SK-MEL-5 (cell line): ENCODE data around the gene RXYLT1. TPM values are rescaled to one million over a fixed set of nuclear protein-coding genes. Genes with fewer than 3 reads are reported as not detected.

Source experiments
- DNase-seq: peaks from one replicate; pipeline ENCODE4 v3.0.0-alpha.2; 2016; ENCODE audit warnings: low read depth, low spot score
- in situ Hi-C: cut with HindIII; loops from 2 replicates; pipeline ENCODE4 v1.10.0; 2016; ENCODE audit warnings: low sequenced_read_pairs, high pct_unique_total_duplicates, low pct_unique_long_range_greater_than_20kb
- total RNA-seq: library from RNA; depleted of rRNA; stranded (reverse); fragments of >200 nt; shearing (Covaris generic); gene quantifications from 2 replicates; pipeline ENCODE4 v1.2.3, GENCODE V29; 2014

Gene RXYLT1
- total RNA-seq, 1 experiment from 2014 or later = 88.5 TPM

DNA sequence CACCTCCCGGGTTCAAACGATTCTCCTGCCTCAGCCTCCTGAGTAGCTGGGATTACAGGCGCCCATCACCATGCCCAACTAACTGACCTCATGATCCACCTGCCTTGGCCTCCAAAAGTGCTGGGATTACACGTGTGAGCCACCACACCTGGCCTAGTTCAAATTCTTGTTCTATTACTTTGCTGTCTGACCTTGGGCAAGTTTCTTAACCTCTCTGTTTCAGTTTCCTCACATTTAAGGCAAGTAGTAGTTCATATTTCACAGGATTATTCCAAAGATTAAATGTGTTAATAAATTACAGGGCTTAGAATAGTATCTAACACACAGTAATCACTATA is 10.9 kb downstream of the RXYLT1 start:
- no peak for DNase-seq
- in situ Hi-C loops = no loop called here

DNA sequence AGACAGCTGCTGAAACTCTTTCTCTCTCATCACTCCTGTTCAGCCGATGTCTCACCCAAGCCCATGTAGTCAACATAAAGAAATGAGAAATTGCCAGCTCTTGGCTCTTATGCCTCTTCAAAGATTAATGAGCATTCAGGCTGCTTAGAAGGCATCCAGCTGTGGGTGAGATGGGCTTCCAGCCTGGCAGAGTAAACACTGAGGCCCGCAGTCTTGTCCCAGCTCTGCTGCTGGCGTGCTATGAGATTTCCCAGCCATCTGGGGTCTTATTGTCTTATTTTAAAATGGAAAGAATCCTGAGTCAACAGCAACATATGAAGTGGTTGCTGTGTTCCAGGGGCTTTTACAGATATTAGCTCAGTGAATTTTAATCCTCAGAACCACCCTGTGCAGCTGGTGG is 12.6 kb downstream of the RXYLT1 start:
- in situ Hi-C loops = no loop called here

DNA sequence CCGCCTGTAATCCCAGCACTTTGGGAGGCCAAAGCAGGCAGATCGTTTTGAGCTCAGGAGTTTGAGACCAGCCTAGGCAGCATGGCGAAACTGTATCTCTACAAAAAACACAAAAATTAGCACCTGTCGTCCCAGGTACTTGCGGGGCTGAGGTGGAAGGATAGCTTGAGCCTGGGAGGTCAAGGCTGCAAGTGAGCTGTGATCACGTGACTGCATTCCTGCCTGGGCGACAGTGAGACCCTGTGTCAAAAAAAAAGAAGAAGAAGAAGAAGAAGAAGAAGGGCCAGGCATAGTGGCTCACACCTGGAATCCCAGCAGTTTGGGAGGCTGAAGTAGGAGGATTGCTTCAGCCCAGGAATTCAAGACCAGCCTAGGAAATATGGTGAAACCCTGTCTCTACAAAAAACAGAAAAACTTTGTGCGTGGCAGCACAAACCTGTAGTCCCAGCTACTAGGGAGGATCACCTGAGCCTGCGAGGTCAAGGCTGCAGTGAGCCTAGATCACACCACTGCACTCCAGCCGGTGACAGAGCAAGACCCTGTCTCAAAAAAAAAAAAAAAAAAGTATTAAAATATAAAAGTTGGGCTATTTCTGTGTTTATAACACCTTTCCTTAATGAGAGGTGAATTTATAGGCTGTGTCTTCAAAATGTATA is 15.5 kb downstream of the RXYLT1 start:
- no peak for DNase-seq
- in situ Hi-C loops = no loop called here

More for the DNA sequence above, 12.6 kb downstream of the RXYLT1 start:
- DNase-seq = no peak

DNA sequence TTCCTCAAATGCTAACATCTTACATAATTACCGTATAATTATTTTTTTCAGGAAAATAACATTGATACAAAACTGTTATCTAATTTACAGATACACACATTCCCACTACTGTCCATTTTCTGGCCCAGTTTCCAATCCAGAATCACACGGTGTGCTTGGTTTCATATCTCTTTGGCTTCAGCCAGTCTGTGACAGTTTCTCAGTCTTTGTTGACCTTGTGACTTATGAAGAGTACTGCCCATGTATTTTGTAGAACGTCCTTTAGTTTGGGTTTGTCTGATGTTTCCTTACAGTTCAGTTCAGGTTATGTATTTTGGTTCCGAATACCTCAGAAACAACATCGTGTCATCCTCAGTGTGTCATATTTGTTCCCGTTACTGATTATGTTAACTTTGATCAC is 16.2 kb downstream of the RXYLT1 start:
- in situ Hi-C loops = no loop called here
- DNase-seq = no peak

DNA sequence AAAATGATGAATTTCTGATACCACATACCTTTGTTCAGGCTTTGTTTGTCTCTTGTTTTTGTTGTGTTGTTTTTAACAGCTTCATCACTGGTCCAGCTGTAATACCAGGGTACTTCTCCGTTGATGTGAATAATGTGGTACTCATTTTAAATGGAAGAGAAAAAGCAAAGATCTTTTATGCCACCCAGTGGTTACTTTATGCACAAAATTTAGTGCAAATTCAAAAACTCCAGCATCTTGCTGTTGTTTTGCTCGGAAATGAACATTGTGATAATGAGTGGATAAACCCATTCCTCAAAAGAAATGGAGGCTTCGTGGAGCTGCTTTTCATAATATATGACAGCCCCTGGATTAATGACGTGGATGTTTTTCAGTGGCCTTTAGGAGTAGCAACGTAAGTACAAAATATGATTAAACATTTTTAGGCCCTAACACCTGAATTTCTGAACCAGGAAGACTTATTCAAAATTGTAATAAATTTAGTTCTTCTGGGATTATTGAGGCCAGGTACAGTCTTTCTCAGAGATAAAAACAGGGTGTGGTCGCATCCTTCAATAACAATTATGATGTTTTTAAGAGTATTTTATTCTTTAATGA is 22.4 kb downstream of the RXYLT1 start:
- DNase-seq = peak; percentile 68
- in situ Hi-C loops = loop anchor here (25.0 kb wide), 2 partner anchors 390 to 460 kb away; no protein-coding TSS in a partner anchor

DNA sequence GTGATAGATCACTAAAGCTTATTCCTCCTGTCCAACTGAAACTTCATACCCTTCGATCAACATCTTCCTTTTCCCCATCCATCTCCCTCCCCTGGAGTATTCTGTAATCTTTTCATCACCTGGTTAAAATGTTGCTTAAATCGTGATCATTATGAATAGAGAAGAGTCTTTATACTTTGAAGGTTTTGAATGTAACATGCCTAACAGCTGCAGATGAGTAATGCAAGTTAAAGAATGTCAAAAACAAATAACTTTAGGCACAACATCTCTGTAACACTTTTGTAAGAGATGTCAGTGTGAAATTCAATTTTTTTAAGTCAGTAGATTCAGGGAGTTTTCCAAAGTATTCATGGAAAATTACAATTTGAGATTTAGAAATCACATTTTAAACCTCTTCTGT is 25.0 kb downstream of the RXYLT1 start:
- DNase-seq = no peak
- in situ Hi-C loops = loop anchor here (25.0 kb wide), 2 partner anchors 392 to 458 kb away; no protein-coding TSS in a partner anchor

DNA sequence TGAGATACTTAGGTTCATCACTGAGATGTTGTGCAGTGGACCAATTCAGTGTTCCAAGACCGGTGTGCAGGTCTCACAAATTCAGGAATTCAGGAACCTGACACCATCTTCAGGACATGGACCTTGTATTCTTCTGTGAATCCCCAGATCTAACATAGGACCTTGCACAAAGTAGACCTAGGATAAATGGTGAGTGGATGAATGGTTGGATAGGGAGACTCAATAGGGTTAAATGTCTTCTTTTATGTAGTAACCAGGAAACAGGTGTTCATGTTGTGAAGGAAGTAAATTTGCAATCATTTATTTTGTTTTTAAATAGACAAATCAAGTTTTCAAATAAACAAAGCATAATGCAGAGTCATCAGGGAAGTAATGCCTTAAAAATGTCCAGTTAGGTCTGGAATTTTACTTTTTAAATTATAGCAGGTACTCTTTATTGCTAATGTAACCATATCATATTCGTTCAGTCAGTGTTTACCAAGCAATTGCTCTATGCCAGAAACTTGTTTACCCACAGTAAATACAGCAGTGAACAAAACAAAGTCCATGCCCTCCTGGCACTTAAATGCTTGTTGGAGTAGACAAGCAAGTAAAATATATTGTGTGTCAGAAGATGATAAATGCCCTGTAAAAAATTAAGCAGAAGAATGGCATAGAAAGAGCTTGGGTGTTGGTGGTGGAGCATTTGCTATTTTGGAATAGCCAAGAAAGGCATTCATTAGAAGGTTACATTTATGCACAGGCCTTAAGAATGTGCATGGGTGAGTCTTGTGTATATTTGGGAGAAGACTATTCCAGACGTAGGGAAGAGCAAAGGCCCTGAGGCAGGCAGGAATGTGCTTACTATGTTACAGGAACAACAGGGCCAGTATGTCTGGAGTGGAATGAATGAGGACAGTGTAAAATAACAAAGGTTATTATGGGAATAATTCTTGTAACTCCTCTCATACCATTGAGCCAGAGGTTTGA is 26.3 kb downstream of the RXYLT1 start:
- in situ Hi-C loops = loop anchor here (25.0 kb wide), 2 partner anchors 394 to 456 kb away; no protein-coding TSS in a partner anchor
- peak; percentile 54 for DNase-seq

DNA sequence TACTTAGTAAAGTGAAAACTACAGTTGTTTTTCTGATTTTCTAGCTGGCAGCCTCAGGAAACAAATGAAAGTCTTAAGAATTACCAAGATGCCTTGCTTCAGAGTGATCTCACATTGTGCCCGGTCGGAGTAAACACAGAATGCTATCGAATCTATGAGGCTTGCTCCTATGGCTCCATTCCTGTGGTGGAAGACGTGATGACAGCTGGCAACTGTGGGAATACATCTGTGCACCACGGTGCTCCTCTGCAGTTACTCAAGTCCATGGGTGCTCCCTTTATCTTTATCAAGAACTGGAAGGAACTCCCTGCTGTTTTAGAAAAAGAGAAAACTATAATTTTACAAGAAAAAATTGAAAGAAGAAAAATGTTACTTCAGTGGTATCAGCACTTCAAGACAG is 28.9 kb downstream of the RXYLT1 start:
- in situ Hi-C loops = loop anchor here (25.0 kb wide), 2 partner anchors 396 to 454 kb away; no protein-coding TSS in a partner anchor
- no peak for DNase-seq

DNA sequence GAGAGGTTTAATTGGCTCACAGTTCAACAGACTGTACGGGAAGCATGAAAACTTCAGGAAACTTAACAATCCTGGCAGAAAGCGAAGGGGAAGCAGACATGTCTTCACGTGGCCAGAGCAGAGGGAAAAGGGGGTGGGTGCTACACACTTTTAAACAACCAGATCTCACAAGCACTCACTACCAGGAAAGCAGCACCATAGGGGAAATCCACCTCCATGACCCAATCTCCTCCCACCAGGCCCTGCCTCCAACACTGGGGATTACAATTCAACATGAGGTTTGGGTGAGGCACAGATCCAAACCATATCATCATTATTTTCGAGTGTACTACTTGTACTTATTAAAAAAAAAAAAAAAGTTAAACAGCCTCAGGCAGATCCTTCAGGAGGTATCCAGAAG is 29.9 kb downstream of the RXYLT1 start:
- DNase-seq = no peak
- in situ Hi-C loops = loop anchor here (25.0 kb wide), 2 partner anchors 397 to 453 kb away; no protein-coding TSS in a partner anchor

DNA sequence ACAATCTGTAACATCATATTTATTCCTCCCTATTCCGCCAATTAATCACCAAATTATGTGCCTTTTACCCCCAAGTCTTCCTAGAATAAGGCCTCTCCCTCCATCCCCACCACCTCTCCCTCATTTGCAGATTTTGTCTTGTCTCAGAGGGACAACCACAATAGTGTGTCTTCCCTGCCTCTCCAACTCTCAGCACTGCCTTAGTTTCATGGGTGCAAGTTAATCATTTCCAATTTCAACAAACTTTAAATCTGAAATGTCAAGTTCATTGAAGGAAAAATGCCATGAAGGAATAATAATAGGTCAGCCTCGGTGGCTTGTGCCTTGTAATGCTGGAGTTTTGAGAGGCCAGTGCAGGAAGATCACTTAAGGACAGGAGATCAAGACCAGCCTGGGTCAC is 31.6 kb downstream of the RXYLT1 start:
- in situ Hi-C loops = loop anchor here (25.0 kb wide), 2 partner anchors 399 to 451 kb away; no protein-coding TSS in a partner anchor
- no peak for DNase-seq

DNA sequence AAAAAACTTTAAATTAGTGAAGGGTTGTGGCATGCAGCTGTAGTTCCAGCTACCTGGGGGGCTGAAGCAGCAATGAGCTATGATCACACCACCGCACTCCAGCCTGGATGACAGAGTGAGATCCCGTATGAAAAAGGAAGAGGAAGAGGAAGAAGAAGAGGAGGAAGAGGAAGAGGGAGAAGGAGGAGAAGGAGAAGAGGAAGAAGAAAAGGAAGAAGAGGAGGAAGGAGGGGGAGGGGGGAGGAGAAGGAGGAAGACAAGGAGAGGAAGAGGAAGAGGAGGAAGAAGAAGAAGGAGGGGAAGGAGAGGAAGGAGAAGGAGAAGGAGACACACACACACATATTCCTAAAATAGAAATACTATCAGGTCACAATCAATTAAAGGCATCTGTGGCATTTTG is 32.0 kb downstream of the RXYLT1 start:
- no peak for DNase-seq
- in situ Hi-C loops = loop anchor here (25.0 kb wide), 2 partner anchors 399 to 451 kb away; no protein-coding TSS in a partner anchor

DNA sequence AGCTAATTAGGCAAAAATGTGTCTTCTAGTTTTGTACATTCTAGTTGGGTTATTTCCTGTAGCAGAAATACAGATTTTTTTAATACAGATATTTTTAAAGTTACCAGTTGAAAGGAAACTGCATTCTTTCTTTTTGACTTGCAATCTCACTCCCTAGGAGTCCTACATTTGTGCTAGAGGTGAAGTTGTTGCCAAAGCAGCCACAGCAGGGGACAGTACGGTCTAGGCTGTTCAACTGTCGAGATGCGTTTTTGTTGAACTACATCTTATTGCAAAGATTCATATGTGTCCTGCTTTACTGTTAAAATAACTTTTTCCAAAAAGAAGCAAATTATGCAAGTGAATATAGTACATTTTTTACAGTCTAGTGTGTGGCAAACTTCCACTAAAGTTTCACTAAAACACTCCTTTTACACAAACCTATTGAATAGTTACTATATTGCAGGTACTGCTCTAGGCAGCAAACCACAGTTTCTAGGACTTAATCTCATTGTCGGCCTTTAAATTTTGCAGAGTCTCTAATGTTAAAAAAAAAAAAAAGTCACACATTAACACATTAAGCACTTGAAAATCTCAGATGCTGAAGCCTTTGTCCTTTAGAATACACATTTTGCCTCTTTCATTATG is 34.5 kb downstream of the RXYLT1 start:
- in situ Hi-C loops = loop anchor here (25.0 kb wide), 2 partner anchors 402 to 448 kb away; no protein-coding TSS in a partner anchor
- no peak for DNase-seq

DNA sequence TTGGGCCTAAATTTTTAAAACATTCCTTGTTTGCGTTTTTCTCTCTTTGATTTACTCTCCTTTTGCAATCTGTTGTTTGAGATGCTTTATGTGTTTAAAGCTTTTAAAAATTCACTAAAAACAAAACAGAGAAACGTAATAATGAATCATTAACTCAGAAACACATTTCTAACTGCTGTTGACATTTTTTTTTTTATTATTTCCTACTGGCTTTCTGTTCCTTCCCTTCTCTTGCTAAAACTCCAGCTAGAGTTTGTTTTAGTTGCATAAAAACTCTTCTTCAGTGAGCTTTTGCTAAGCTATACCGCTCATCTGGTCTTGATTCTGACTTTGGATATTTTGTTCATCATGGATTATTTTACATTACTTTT is 35.8 kb downstream of the RXYLT1 start:
- no peak for DNase-seq
- in situ Hi-C loops = loop anchor here (25.0 kb wide), 2 partner anchors 403 to 447 kb away; no protein-coding TSS in a partner anchor

DNA sequence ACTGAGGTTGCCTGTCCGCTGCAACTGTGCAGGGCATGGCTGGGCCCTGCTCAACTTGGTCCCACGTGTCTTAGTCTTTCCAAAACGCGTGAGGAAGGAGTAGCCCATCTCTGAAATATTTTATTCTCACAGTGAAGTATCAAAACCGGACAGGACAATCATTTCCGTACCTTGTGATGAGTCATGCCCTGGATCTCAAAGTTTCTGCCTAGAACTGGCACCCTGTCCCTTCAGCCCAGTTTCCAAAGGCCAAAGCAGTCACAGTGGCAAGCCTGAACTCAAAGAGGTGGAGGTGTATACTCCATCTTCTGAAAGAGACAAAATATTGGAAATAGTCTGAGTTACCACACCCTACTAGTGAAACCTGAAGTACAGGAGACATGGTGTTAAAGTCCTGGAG is 36.3 kb downstream of the RXYLT1 start:
- DNase-seq = no peak
- in situ Hi-C loops = loop anchor here (25.0 kb wide), 2 partner anchors 404 to 446 kb away; no protein-coding TSS in a partner anchor

DNA sequence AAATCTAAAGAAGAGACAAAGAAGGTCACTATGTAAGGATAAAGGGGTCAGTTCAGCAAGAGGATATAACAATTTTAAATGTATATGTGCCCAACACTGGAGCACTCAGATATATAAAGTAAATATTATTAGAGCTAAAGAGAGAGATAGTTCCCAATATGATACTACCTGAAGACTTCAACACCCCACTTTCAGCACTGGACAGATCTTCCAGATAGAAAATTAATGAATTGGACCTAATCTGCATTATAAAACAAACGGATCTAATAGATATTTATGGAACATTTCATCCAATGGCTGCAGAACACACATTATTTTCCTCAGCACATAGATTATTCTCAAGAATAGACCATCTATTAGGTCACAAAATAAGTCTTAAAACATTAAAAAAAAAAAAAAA is 40.7 kb downstream of the RXYLT1 start:
- no peak for DNase-seq
- in situ Hi-C loops = loop anchor here (25.0 kb wide), 2 partner anchors 408 to 442 kb away; no protein-coding TSS in a partner anchor

DNA sequence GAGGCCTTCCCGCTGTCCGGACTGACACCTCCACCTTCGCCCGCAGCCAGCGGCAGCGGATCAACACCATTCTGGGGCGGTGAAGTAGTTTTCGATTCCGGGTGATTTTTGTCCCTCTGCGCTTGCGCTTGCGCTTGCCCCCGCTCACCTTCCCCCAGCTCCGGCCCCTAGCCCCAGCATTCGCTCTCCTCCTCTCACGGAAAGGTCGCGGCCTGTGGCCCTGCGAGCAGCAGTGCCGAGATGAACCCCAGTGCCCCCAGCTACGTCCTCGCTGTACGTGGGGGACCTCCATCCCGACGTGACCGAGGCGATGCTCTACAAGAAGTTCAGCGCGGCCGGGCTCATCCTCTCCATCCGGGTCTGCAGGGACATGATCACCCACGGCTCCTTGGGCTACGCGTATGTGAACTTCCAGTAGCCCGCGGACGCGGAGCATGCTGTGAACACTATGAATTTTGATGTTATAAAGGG is 42.1 kb downstream of the RXYLT1 start:
- in situ Hi-C loops = loop anchor here (25.0 kb wide), 2 partner anchors 410 to 440 kb away; no protein-coding TSS in a partner anchor
- no peak for DNase-seq

DNA sequence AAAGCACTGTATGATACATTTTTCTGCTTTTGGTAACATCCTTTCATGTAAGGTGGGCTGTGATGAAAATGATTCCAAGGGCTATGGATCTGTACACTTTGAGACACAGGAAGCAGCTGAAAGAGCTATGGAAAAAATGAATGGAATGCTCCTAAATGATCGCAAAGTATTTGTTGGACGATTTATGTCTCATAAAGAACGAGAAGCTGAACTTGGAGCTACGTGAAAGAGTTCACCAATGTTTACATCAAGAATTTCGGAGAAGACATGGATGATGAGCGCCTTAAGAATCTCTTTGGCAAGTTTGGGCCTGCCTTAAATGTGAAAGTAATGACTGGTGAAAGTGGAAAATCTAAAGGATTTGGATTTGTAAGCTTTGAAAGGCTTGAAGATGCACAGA is 42.6 kb downstream of the RXYLT1 start:
- in situ Hi-C loops = loop anchor here (25.0 kb wide), 2 partner anchors 410 to 440 kb away; no protein-coding TSS in a partner anchor
- no peak for DNase-seq
